Endothelial cell of umbilical vein (primary cell): Measurements from ENCODE around the gene VAC14. TPM values are rescaled to one million over a fixed set of nuclear protein-coding genes. Genes with fewer than 3 reads are reported as not detected.

ENCODE experiments used
- BruUV-seq: library from RNA; stranded (reverse); fragments of 400-500 nt; replicated peaks from 2 replicates; lab custom pipeline; 2021; lab: Mats Ljungman, UMichigan
- CTCF ChIA-PET: fragments of 300-600, 350-600 bp; sonication (Branson Sonifier 250); formaldehyde crosslinking; loops from one replicate; lab custom pipeline; 2021; ENCODE audit warnings: antibody characterized with exemption, inconsistent platforms; lab: Charles Lee
- POLR2A ChIA-PET: fragments of 300-600, 350-600 bp; sonication (Branson Sonifier 250); formaldehyde crosslinking; loops from one replicate; lab custom pipeline; 2021; ENCODE audit warnings: antibody characterized with exemption, inconsistent platforms; lab: Charles Lee
- DNase-seq: peaks from one replicate; pipeline ENCODE4 v3.0.0-alpha.2; 2011; ENCODE audit warnings: low read depth, low spot score
- FAIRE-seq: peaks from 2 replicates; lab custom pipeline; 2011; peaks lifted over from hg19 to GRCh38; lab: Jason Lieb, UNC
- H2AFZ ChIP-seq: 2 replicates; pipeline ENCODE4 v1.6.0; 2012; ENCODE audit warnings: low read depth, low read length, control low read depth, inconsistent platforms
- H3K27ac ChIP-seq: 2 replicates; pipeline ENCODE4 v1.5.1; 2011; ENCODE audit warnings: low read depth, mild to moderate bottlenecking, control low read depth, low read length, moderate library complexity; ENCODE audit not compliant: insufficient read depth
- H3K27me3 ChIP-seq, 2 experiments: 2 replicates each; pipeline versions ENCODE4 v1.6.0 to v1.6.1; 2011; ENCODE audit warnings: low read length in 2 of 2, mixed read lengths in 1 of 2; ENCODE audit not compliant: control insufficient read depth in 2 of 2, insufficient read depth in 2 of 2
- H3K36me3 ChIP-seq, 2 experiments: 2 replicates in 1 of 2; 3 replicates in 1 of 2; pipeline ENCODE4 v1.5.1; 2011; ENCODE audit warnings: low read length in 2 of 2, mild to moderate bottlenecking in 1 of 2, moderate library complexity in 1 of 2; ENCODE audit not compliant: control insufficient read depth in 2 of 2, insufficient read depth in 2 of 2; ENCODE audit errors: extremely low read depth in 1 of 2
- H3K4me1 ChIP-seq: 3 replicates; pipeline ENCODE4 v1.5.1; 2011; ENCODE audit warnings: mild to moderate bottlenecking, low read length; ENCODE audit not compliant: control insufficient read depth, insufficient read depth; ENCODE audit errors: extremely low read depth
- H3K4me2 ChIP-seq: 2 replicates; pipeline ENCODE4 v1.6.1; 2011; ENCODE audit warnings: low read length, control low read depth, mixed read lengths; ENCODE audit not compliant: insufficient read depth
- H3K4me3 ChIP-seq, 3 experiments: fragments of 200-600 bp in 1 of 3; sonication (generic), shearing (Covaris generic) in 1 of 3; replicated peaks in 1 of 3; 2 replicates each; pipeline ENCODE4 v1.5.1; 2011 to 2016; ENCODE audit warnings: control low read depth in 3 of 3, low read length in 3 of 3, mild to moderate bottlenecking in 2 of 3, inconsistent platforms in 1 of 3, low read depth in 1 of 3, moderate library complexity in 1 of 3; ENCODE audit not compliant: insufficient read depth in 1 of 3
- H3K79me2 ChIP-seq: 2 replicates; pipeline ENCODE4 v1.6.0; 2012; ENCODE audit warnings: low read length, inconsistent platforms; ENCODE audit not compliant: control insufficient read depth, insufficient read depth
- H3K9ac ChIP-seq: replicated peaks from 2 replicates; pipeline ENCODE3; 2011; ENCODE audit warnings: low read length, control low read depth; ENCODE audit not compliant: insufficient read depth; ENCODE audit errors: extremely low read depth
- H3K9me1 ChIP-seq: replicated peaks from 3 replicates; pipeline ENCODE4 v1.6.0; 2011; ENCODE audit warnings: mild to moderate bottlenecking, low read length; ENCODE audit not compliant: control insufficient read depth, insufficient read depth; ENCODE audit errors: extremely low read depth
- H3K9me3 ChIP-seq: replicated peaks from 2 replicates; pipeline ENCODE4 v1.5.1; 2012; ENCODE audit warnings: low read length, inconsistent platforms; ENCODE audit not compliant: control insufficient read depth, insufficient read depth
- H4K20me1 ChIP-seq: replicated peaks from 2 replicates; pipeline ENCODE3; 2011; ENCODE audit warnings: mild to moderate bottlenecking, low read length; ENCODE audit not compliant: control insufficient read depth, insufficient read depth; ENCODE audit errors: extremely low read depth
- EZH2 ChIP-seq: IDR thresholded peaks from 2 replicates; pipeline ENCODE4 v1.6.1; 2012; ENCODE audit warnings: borderline replicate concordance, low read depth, mild to moderate bottlenecking, moderate library complexity, low read length, inconsistent platforms; ENCODE audit not compliant: severe bottlenecking
- FOS ChIP-seq: IDR thresholded peaks from 2 replicates; pipeline ENCODE4 v1.6.1; 2011; ENCODE audit warnings: mild to moderate bottlenecking, low read length, moderate library complexity, borderline replicate concordance; ENCODE audit not compliant: insufficient read depth
- GATA2 ChIP-seq: IDR thresholded peaks from 2 replicates; pipeline ENCODE4 v1.7.0; 2011; ENCODE audit warnings: low read depth, mild to moderate bottlenecking, moderate library complexity, mixed read lengths, low read length; ENCODE audit not compliant: insufficient read length, insufficient read depth
- JUN ChIP-seq: IDR thresholded peaks from 2 replicates; pipeline ENCODE4 v1.6.1; 2011; ENCODE audit warnings: borderline replicate concordance, low read depth; ENCODE audit not compliant: insufficient read length, insufficient read depth
- MYC ChIP-seq: IDR thresholded peaks from one replicate; pipeline ENCODE4 v1.6.1; 2011; ENCODE audit warnings: mild to moderate bottlenecking, low read depth, low read length
- POLR2A ChIP-seq: IDR thresholded peaks from 2 replicates; pipeline ENCODE4 v1.6.1; 2012; ENCODE audit warnings: low read depth, mild to moderate bottlenecking, control low read depth, low read length
- POLR2AphosphoS5 ChIP-seq: IDR thresholded peaks from 2 replicates; pipeline ENCODE4 v1.6.1; 2012; ENCODE audit warnings: low read depth, mild to moderate bottlenecking, control low read depth, low read length, moderate library complexity; ENCODE audit not compliant: insufficient read depth
- dilution Hi-C: fragments of 300-500 bp; cut with MboI; formaldehyde crosslinking; loops from one replicate; pipeline ENCODE4 v1.15.0; 2019; ENCODE audit warnings: low sequenced_read_pairs; ENCODE audit not compliant: extremely low pct_ligation_motif_present
- intact Hi-C: fragments of 100-400 bp; cut with micrococcal nuclease; formaldehyde crosslinking; loops from one replicate; pipeline ENCODE4 v1.10.0; 2022
- polyA plus RNA-seq, 4 experiments: library from polyadenylated mRNA; depleted of rRNA in 3 of 4; stranded (reverse) in 3 of 4; unstranded in 1 of 4; fragments of >200 nt; gene quantifications; 2 replicates each; pipeline versions ENCODE4 v1.2.1 to v1.2.3, GENCODE V29; 2011 to 2012; ENCODE audit warnings: missing spikeins in 1 of 4
- total RNA-seq: library from RNA; stranded (reverse); gene quantifications from 2 replicates; pipeline ENCODE4 v1.2.3, GENCODE V29; 2021
- TF ChIP-seq, protein P1 (sequence below), 2 donors: IDR thresholded peaks; 1 replicate in 1 of 2; 2 replicates in 1 of 2; pipeline ENCODE4 v1.5.1; 2011; ENCODE audit warnings: low read length in 2 of 2, mild to moderate bottlenecking in 2 of 2, moderate library complexity in 2 of 2, control low read depth in 1 of 2, inconsistent platforms in 1 of 2, low read depth in 1 of 2; ENCODE audit not compliant: insufficient read depth in 1 of 2; ENCODE audit errors: extremely low read depth in 1 of 2
- TF ChIP-seq, protein P2 (sequence below): IDR thresholded peaks from 2 replicates; pipeline ENCODE4 v1.6.1; 2011; ENCODE audit not compliant: insufficient read depth, insufficient read length

VAC14 gene
- total and polyA plus RNA-seq, 2 donors (not counting 3 experiments of a cell fraction or from before 2014, with no cell fraction given): 37.6 to 57.9 TPM

- TF ChIP-seq MYC: no peak
- no peak for TF ChIP-seq EZH2
- no peak for TF ChIP-seq FOS
- no peak for TF ChIP-seq GATA2
- TF ChIP-seq, protein P1, sequence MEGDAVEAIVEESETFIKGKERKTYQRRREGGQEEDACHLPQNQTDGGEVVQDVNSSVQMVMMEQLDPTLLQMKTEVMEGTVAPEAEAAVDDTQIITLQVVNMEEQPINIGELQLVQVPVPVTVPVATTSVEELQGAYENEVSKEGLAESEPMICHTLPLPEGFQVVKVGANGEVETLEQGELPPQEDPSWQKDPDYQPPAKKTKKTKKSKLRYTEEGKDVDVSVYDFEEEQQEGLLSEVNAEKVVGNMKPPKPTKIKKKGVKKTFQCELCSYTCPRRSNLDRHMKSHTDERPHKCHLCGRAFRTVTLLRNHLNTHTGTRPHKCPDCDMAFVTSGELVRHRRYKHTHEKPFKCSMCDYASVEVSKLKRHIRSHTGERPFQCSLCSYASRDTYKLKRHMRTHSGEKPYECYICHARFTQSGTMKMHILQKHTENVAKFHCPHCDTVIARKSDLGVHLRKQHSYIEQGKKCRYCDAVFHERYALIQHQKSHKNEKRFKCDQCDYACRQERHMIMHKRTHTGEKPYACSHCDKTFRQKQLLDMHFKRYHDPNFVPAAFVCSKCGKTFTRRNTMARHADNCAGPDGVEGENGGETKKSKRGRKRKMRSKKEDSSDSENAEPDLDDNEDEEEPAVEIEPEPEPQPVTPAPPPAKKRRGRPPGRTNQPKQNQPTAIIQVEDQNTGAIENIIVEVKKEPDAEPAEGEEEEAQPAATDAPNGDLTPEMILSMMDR (IDR thresholded peaks at IDR 0.05; ENCODE audit: extremely low read depth in 1 of 2, insufficient read depth in 1 of 2, low read depth in 1 of 2, low read length in 2 of 2): no peak
- TF ChIP-seq JUN: no peak
- TF ChIP-seq POLR2A: no peak
- no peak for TF ChIP-seq POLR2AphosphoS5
- TF ChIP-seq, protein P2, sequence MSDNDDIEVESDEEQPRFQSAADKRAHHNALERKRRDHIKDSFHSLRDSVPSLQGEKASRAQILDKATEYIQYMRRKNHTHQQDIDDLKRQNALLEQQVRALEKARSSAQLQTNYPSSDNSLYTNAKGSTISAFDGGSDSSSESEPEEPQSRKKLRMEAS: no peak
- CTCF ChIA-PET: interaction anchor here (3.6 kb wide), 1 partner anchor 115 kb away, joined by 69 read pairs; no protein-coding TSS in a partner anchor
Observed at GRCh38 chr16:70656065-70656711, 144.8 kb downstream of the VAC14 start.

More at GRCh38 chr16:70656065-70656711, 144.8 kb downstream of the VAC14 start:
- no peak overlapping the region for H3K27ac ChIP-seq
- no peak for DNase-seq
- H3K27me3 ChIP-seq: no peaks in the 10 kb centered on the region
- H4K20me1 ChIP-seq: no peaks in the 10 kb centered on the region
- BruUV-seq: no TSS peak
- H3K4me1 ChIP-seq: no peaks in the 10 kb centered on the region
- intact Hi-C loops (no loop called here), dilution Hi-C loops (loop anchor here (25.0 kb wide), 1 partner anchor 119 kb away; no protein-coding TSS in a partner anchor)
- H3K9ac ChIP-seq: no peak overlapping the region
- no peaks in the 10 kb centered on the region for H3K36me3 ChIP-seq
- no peak overlapping the region for H3K4me3 ChIP-seq
- POLR2A ChIA-PET: no interaction called here
- no peaks in the 10 kb centered on the region for H3K79me2 ChIP-seq
- FAIRE-seq: no peak
- H3K9me1 ChIP-seq: no peaks in the 10 kb centered on the region
- H2AFZ ChIP-seq: no peak overlapping the region
- no peaks in the 10 kb centered on the region for H3K9me3 ChIP-seq
- H3K4me2 ChIP-seq: no peak overlapping the region
